Measurements from ENCODE around the gene SPINT1.
A peak's percentile ranks its signal among the peaks of the same experiment; 100 is the strongest.

DNA sequence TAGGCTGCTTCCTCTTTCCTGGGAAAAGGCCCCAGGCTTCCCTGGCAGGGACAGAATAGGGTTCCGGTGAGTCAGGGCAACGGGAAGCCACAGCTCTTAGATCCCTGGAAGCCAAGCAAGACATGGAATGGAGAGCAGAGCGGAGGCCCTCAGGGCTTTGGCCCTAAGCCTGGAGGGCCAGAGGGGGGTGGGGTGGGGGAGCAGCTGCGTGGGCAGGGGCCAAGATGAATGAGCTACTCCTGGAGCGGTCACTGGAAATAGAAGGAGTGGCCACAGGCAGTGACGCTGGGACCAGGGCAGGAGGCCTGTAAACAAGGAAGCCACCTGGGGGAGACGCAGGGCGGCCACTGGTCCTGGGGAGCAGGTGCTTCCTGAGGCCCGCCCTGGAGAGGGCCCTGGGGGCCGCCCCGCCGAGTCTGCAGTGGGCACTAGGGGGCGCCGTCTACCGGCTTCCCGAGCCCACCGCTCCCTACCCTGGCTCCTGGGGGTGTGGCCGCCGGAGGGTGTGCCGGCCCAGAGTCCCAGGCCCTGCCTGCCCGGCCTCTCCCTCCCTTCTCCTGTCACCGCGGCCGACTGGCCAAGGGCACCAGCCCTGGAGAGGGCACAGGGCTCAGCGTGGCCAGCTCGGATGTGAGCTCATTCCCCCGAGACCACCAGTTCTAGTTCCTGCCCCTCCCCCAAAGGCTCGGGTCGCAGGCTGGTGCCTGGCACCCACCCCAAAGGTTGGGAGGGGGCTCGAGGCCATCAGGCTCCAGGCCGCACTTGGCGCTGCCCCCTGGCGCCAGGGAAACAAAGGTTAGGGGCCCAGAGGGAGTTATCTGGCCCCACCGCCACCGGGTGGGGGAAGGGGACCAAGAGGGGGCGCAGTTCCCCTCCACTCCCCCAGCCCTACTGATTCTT is 62.5 kb downstream of the SPINT1 start:
- TF ChIP-seq SIN3A (IDR thresholded peaks at IDR 0.05; ENCODE audit: borderline replicate concordance, insufficient read depth, low read length) (peak; percentile 19; the same call in 1 of the 2 replicates), POLR2AphosphoS5 (IDR thresholded peaks at IDR 0.05; ENCODE audit: low read depth, low read length) (peak; percentile 28; the same call in 1 of the 2 replicates), FOXP2 (optimal IDR thresholded peaks at IDR 0.05; ENCODE audit: borderline replicate concordance, extremely low read depth, extremely low read length, insufficient read depth) (no peak), TAF1 (IDR thresholded peaks at IDR 0.05; ENCODE audit: borderline replicate concordance, insufficient read depth, low read length) (no peak; the same call in 1 of the 2 replicates)
- TF ChIP-seq, protein P1, sequence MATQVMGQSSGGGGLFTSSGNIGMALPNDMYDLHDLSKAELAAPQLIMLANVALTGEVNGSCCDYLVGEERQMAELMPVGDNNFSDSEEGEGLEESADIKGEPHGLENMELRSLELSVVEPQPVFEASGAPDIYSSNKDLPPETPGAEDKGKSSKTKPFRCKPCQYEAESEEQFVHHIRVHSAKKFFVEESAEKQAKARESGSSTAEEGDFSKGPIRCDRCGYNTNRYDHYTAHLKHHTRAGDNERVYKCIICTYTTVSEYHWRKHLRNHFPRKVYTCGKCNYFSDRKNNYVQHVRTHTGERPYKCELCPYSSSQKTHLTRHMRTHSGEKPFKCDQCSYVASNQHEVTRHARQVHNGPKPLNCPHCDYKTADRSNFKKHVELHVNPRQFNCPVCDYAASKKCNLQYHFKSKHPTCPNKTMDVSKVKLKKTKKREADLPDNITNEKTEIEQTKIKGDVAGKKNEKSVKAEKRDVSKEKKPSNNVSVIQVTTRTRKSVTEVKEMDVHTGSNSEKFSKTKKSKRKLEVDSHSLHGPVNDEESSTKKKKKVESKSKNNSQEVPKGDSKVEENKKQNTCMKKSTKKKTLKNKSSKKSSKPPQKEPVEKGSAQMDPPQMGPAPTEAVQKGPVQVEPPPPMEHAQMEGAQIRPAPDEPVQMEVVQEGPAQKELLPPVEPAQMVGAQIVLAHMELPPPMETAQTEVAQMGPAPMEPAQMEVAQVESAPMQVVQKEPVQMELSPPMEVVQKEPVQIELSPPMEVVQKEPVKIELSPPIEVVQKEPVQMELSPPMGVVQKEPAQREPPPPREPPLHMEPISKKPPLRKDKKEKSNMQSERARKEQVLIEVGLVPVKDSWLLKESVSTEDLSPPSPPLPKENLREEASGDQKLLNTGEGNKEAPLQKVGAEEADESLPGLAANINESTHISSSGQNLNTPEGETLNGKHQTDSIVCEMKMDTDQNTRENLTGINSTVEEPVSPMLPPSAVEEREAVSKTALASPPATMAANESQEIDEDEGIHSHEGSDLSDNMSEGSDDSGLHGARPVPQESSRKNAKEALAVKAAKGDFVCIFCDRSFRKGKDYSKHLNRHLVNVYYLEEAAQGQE (IDR thresholded peaks at IDR 0.05; ENCODE audit: insufficient read depth in 1 of 2, low read depth in 2 of 2, low read length in 2 of 2): peak in 1 of 2 experiments; percentile 49; a peak in 1 of 4 replicates

Measured in PFSK-1 (cell line).